ENCODE results near the gene ADAM22.

Gene ADAM22

DNA sequence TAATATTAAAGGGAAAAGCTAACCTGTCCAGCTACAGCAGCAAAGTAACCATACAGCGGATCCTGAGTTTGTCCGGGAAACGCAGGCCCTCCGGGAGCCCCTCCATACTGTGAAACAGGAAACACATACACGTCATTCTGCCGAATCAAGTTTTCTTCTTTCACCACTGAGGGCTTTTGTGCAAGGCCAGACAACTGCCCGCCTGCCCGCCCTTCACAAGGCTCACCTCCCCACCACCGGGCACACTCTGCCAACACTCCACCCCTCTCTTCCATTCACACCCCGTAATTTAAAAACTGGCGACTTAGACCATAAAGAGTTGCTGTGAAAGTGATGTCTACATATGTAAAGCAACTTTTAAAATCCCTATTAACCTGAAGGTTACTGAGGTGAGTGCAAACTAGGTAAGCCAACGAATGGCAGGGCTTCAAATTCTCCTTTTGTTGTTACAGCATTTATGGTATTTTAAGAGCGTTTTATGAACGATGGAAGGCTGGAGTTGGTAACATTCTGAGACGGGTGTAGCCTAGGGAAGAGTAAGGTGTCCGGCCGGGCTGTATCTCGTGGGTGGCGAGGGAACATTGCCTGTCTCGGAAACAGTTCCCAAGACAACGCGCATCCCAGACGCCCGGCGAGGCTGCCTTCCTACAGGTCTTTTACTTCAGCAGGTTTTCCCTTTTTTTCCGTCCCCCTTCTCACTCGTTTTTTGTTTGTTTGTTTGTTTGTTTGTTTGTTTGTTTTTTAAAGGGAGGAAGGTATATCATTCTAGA lies 285.0 kb downstream of the ADAM22 start:
- DNase-seq (ENCODE audit: low spot score), result peak; percentile 34

DNA sequence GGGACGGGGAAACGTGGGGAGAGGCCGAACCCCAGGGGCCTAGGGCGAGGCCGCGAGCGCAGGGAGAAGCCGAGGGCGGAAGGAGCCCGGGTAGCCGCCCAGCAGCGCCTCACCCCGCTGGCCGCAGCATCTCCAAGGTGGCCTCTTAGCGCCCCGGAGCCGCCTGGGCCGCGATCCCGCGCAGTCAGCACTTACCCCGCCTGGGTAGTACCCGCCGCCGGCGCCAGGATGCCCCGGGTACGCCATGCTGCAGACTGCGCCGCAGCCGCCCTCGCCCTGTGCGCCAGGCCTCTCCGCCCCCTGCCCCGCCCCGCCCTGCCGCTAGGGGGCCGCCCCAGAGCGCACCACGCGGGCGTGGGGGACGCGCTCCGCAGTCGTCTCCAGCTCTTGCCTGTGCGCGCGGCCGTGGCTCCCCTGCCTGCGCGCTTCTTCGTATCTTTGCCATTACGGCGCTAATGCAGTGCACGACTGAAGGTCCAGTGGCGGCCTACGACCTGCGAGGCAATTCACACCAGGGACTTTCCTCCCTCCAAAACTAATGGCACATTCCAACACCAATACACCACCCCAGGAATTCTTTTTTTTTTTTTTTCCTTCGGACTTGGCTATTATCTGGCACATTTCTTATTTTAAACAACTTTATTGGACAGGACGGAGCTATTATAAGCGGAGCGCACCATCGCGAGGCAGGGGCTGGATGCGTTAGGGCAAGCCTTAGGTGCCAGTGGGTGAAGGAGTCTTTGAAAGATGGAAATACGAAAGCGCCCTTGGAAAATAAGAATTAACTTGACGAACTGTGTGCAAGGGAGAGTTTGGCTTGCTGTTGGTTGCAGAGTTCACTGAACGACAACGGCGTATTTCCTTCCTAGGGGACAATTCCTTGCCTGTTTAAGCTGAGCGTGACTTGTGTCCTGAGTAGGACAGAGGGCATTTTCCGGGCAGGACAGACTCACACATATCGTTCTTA lies 286.0 kb downstream of the ADAM22 start, which contains the start of gene SRI:
Gene SRI (minus strand): TSS at position 258 of the 967 bp plus-strand sequence. CDS start 12 bp downstream, at position 246.
- DNase-seq (ENCODE audit: low spot score), result peak; percentile 92

DNA sequence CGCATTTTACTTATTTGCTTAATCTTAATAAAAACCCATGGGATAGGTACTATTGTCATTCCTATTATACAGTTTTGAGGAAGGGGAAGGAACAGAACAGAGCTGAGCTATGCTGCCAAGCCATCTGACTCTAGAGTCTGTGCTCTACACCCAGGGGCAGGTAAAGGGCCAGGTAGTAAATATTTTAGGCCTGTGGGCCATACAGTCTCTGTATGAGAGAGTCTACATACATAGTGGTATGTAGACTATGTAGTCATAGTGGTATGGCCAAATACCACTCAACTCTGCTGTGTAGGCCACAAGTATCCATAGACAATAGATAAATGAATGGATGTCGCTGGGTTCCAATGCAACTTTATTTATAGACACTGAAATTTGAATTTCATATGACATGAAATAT lies 289.2 kb downstream of the ADAM22 start:
- DNase-seq (ENCODE audit: low spot score), result no peak

DNA sequence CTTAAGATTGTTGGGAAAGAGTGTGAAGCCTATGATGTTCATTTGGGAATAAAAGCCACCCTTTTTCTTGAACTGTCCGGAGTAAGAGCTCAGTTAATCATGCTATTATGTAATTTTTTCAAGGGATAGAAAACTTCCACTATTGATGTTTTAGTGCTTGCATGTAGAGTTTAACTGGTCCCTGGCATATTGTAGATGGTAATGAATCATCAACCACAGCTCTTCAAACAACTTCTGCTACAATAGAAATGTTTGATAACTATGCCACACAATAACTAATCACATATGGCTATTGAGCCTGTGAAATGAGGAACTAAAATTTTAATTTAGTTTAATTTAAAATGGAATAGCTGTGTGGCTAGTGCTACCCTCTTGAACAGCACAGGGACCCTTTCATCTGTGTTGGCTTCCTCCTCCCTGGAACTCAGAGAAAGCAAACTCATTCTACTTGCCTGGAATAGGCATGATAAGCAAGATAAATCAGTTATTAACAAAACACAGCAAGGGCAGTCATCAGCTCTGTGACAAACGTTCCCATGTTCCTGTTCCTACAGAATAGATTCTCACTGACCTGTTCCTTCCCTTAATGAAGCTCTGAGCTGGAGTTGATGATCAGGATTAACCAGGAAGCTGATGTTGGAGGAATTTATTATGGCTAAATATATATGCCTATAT lies 290.7 kb downstream of the ADAM22 start:
- no peak for DNase-seq (ENCODE audit: low spot score)

DNA sequence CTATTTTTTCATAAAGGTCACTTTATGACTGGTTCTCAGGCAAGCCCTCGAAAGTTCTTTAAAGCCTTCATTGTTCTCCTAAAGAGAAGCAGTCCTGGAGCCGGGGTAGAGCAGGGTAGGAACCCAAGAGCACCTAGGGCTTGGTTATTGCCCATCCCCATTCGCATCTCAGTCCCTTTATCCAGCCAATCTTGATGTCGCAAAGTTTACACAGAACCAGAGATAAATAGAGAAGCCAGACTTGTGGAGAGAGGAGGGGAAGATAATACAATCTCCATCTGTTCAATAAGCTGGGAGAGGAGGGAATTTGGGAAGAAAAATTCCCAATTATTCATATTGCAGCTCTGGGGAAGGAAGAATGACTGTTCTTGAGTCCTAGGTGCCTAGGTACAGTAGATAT lies 292.1 kb downstream of the ADAM22 start:
- DNase-seq (ENCODE audit: low spot score), result no peak

DNA sequence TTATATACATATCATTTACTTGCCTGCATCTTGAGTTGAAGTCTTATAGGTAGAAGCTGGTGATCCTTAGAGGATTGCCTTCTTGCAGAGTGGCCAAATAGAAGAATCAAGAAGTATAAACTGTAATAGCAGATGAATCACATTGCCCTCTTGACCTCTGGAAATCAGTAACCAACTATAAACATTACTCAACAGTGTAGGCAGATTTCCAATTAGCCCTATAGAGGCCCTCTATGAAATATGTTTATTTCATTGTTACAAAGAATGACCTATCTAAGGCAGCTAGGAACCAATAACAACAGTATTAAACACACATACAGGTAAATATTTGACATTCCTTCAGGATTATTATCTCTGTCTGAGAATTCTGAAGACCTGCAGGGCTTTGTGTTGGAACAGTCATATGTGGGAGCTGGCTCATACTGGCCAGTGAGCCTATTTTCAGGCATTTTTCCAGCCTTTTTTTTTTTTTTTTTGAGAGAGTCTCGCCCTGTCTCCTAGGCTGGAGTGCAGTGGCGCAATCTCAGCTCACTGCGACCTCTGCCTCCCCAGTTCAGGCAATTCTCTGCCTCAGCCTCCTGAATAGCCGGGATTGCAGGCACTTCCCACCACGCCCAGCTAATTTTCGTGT lies 292.9 kb downstream of the ADAM22 start:
- no peak for DNase-seq (ENCODE audit: low spot score)

DNA sequence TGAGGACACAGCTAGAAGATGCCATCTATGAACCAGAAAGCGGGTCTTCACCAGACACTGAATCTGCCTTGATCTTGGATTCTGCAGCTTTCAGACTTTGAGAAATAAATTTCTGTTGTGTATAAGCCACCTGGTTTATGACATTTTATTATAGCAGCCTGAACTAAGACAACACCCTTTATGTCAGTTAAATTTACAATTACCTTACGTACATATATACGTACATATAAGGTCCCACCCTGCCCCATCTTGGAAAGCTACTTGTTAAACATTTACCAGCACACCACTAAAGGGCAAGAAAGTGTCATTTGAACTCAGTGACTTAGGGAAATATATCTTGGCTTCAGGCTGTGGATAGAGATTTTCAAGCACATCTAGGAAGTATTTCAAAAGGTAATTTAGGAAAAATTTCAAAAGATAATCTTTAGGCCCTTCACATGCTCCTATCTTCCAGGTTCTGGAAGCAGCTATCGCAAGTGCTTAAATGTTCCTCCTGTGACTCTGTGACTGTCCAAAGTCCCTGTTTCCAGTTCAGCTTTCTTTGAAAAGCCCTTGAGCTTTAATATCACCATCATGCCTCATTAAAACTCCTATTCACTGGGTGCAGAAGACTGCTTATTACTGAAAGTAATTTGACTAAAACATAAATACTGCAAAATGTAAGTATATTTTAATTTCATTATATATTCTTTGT lies 295.4 kb downstream of the ADAM22 start:
- DNase-seq (ENCODE audit: low spot score), result no peak

DNA sequence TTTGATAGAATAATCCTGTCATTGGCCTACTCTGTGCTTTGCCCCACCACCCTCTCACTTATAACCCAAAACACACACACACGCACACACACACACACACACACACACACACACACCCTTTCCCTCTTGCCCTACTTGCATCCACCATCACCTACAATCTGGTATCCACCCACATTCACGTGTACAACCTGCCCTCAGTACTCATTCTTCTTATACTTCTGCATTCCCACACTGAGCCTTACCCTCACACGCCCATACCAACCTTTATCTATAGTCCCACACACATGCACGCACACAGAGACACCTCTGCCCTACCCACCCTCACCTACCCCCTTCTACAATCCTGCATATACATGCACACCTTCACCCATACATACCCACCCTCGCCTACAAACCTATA lies 296.6 kb downstream of the ADAM22 start:
- no peak for DNase-seq (ENCODE audit: low spot score)

DNA sequence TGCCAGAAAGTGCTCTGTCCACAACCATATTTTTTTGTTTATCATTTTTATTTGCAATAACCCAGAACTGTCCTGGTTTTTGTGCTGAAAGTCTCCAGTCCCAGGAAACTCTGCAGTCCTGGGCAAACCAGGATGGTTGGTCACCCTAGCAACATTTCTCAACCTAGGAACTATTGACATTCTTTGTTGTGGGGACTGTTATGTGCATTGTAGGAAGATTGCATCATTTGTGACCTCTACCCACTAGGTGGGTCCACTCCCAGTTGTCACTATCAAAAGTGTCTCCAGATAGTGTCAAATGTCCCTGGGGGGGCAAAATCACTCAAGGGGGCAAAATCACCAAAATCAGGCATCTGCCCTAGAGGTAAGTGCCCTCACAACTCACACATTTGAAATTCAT lies 299.8 kb downstream of the ADAM22 start:
- no peak for DNase-seq (ENCODE audit: low spot score)

DNA sequence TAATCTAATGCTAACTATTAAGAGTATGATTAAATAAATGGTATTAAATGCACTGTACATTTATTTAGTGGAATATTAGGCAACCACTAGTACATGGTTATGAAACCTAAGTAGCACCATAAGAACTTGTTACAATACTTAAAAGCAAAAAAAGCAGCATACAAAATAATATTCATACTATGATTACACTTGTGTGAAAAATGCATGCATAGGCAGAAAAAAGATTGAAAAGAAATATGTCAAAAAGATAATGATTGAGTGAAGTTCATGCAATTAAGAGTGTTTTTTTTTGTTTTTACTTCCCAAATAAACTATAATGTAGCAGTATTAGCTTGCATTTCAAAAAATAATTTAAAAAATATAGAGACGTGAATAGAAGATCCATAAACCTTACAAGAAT lies 305.8 kb downstream of the ADAM22 start:
- no peak for DNase-seq (ENCODE audit: low spot score)

DNA sequence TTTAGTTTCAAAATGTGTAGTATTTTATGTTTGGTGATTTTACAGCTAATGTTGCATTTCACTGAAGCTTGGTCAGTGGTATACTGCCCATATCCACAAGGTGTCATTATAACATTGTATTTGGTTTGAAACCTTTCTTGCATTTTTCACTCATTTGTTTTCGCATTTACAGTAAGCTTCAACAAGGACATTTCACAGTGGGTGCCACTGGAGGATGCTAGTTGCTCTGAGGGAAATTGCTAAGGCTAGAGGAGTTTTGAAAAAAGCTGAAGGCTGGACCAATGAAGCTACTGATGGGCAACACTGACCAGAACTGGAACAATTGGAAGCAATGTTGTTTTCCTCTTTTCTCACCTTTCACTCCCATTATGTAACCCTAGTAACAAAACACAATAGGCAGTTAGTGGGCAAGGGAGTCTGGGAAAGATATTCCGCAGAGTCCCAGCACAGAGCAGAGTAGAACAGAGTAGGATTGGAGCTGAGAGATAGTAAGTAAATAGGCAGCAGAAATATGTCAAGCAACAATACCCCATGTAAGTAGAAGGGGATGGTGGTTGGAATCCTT lies 309.4 kb downstream of the ADAM22 start:
- peak; percentile 7 for DNase-seq (ENCODE audit: low spot score)

DNA sequence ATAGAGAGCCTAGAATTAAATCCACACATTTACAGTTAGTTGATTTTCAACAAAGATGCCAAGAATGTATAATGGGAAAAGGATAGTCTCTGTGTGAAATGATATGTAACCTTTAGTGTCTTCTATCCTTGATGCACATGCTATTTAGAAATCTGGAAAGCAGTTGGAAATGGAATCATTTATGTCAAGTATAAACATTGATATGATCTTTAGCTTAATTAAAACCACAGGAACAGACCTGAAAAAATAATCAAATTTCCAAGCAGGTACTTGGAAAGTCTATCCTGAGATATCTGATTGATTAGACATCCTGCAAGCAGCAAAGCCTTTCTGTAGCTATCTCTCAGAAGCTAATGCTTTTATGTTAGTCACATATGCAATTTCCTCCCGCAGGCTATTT lies 310.2 kb downstream of the ADAM22 start:
- DNase-seq (ENCODE audit: low spot score), result no peak
